ENCODE results near the gene SPTA1.

SPTA1 gene

DNA sequence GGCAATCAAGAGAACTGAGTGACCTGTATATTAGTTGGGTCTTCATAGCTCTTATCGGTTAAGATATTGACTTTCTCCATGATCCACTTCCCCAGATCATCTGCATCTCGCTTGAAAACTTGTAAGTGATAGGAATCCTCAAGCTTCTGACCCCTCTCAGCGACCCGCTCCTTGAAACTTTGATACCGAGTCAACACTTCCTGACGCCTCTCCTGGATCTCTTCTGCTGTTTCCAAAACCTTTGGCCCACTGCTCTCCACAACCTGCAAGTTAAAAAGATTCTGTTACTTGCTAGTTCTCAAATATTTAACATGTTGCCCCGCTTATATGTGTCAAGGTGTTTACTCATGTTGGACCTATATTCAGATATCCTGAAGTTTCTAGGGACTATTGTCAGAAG, 1.4 kb downstream of the SPTA1 start:
- DNase-seq (ENCODE audit: low spot score), result no peak

DNA sequence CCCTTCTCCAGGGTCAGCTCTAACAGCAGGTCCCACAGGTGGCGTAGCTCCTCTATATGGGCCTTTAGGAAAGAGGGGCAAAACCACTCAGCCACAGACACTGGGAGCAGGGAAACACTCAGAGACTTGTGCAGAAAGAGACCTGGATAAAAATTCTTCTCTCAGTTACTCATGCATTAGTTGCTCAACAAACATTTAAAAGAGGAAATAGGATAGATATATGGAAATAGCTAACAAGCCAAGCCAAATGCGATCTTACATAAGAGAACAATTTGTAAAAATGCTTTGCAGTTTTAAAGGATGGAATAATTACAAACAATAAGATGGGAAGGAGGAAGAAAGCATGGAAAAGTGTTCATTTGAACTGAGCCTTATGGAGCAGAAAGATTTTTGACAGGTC, 4.9 kb downstream of the SPTA1 start:
- DNase-seq (ENCODE audit: low spot score), result no peak

DNA sequence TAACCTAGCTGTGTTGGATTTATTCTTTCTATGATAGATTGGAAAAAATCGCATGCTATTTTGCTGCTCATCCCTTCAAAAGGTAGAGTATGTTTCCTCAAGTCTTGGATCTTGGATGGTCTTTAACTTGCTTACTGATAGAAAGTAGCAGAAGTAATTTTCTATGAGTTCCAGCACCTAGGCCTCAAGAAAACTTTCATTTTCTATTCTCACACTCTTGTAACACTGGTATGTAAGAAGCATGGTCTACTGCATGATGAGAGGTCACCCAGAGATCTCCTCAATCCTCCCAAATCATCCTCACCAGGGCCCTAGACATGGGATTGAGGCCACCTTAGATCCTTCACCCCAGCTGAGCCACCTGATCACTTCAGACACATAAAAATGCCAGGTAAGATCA, 7.2 kb downstream of the SPTA1 start:
- no peak for DNase-seq (ENCODE audit: low spot score)

DNA sequence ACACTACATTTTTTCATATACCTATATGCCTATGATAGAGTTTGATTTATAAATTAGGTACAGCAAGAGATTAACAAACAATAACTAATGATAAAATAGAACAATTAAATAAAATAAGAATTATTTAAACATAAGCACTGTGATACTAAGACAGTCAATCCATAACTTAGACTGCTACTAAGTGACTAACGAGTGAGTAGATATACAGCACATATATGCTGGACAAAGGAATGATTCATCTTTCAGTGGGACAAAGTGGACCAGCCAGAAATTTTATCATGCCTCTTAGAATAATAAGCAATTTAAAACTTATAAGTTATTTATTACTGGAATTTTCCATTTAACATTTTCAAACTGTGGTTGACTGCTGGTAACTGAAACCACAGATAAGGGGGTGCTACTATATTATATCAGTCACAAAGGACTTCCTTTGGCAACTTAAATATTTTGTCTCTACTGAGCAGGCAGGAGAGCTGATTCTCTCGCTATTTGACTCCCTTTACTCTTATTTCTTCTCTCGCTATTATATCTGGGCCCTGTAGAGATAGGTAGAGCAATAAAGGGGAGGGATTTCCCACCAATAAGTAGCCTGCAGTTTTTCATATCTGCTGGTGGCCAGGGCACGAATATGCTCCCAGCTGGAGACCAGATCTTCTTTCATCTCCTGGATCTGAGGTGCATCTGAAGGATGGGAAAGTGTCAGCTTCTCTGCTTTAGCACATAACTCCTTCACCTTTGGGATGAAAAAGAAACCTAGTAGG, 10.8 kb downstream of the SPTA1 start:
- no peak for DNase-seq (ENCODE audit: low spot score)

DNA sequence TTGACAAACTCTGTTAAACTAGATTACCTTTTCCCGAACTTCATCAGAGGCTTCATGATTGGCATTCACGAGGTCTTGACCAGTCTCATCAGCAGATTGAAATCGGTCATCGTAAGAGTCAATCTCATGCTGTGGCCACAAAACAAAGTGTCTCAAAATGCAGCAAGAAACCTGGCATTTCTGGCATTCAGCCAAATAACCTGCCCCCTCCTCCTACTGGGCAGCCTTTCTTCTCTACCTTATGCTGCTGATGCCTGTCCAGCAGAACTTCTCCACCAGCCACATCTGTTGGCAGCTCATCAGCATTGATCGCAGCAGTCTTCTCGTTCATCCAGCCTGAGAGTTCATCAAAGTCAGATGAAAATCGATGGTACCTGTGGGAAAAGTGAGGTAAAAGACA, 12.2 kb downstream of the SPTA1 start:
- no peak for DNase-seq (ENCODE audit: low spot score)

DNA sequence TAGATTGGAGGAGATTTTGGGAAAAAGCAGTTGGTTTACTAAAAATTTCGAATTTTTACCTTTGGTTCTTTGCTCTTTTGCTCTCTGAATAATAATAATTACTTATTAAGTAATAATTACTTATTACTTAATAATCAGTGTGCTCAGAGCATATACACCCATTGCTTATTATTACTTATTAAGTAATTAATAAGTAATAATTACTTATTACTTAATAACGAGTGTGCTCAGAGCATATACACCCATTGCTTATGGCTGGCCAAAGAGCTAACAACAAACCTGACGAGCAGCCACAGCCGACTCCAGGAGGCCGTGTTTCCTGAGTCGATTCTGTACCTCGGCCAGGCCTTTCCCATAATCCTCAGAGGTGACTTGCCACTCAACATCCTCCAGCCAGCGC, 20.5 kb downstream of the SPTA1 start:
- no peak for DNase-seq (ENCODE audit: low spot score)

DNA sequence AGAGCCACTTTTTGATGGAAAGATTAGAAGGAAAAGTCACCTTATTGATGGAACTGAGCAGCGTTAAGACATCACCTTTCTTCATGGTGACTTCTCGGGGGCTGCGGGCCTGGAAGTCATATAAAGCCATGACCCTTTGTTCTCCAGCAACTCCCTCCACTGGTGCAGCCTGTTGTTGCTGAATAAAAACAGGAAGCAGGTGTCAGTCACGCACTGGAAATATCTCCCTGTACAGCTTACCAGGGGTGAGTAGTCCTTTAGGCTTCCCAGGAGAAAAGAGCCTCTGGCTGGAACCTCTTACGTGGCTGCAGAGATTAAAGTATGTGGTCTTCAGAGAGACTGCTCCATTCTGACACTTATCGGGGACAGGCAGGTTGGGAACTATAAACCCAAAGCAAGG, 31.9 kb downstream of the SPTA1 start:
- no peak for DNase-seq (ENCODE audit: low spot score)

DNA sequence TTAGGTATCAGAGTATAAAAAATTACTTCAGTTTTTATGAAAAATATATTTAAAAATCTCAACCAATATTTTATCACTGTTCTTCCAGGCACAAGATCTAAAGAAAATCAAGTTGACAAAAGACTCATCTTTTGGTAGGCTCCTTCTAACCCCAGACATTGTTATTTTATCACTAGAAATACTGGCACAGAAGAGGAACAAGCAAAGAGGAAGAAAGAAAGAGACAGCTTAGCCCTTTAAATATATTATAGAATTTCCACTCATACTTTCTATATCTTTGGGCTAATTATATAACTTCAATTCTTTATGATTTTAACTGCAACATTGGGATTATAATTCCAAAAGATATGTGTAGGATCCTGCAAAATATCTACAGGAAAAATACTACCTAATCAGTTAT, 32.4 kb downstream of the SPTA1 start:
- no peak for DNase-seq (ENCODE audit: low spot score)

DNA sequence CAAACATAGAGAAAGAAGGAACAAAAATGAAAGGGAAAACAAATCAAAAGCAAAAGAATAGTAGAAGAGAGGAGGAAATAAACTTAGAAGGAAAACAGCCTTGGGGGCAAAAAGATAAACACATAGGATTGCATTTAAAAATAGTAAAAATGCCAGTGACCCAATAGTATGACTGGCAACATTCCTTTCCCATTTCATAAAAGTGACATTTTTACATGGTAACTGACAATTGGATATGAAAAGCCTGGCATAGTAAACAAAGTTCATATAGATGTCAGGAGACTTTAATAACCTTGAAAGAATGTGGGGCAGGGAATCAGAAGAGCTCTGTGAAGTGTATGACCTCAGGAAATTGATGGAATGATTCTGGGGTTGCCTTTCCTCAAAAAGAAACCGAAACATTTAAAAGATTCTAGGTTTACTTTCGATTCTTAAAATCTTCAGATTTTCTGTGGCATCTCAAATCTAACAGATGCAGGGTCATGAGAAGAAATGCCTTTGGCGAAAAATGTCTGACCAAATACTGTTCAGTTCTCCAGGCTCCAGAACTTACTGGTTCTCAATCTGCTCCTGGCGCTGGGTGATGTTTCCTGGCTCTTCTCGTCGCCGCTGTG, 33.7 kb downstream of the SPTA1 start:
- no peak for DNase-seq (ENCODE audit: low spot score)

DNA sequence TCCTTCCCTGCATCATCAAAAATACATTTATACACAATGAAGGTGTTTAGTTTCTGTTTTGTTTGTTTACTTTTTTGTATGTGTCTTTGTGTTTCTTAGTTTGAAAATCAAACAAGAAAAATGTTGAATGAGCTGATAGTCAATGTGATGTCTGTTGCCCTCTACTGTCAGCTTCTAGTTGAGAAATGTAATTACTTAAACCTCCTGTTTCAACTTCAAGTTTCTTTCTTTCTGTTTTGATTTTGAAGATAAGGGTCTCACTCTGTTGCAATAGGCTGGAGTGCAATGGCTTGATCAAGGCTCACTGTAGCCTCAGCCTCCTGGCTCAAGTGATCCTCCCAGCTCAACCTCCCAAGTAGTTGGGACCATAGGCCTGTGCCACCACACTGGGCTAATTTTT, 37.5 kb downstream of the SPTA1 start:
- no peak for DNase-seq (ENCODE audit: low spot score)

DNA sequence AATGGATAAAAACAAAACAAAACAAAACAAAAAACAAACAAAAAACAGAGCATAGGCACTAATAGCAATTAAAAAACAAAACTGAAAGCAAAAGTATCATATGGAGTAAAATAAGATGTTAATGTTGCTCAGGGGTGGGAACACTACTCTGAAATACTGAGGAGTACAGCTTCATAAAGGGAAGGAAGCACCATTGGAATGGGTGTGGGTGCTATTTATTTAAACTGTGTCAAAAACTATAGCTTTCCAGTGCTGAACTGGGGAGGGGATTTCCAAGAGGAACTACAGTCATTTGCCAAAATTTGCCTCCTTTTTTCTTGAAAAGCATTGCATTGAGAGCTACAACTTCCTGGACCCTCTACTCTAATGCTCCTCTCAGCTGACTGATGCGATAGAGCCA, 40.0 kb downstream of the SPTA1 start:
- DNase-seq (ENCODE audit: low spot score), result no peak

DNA sequence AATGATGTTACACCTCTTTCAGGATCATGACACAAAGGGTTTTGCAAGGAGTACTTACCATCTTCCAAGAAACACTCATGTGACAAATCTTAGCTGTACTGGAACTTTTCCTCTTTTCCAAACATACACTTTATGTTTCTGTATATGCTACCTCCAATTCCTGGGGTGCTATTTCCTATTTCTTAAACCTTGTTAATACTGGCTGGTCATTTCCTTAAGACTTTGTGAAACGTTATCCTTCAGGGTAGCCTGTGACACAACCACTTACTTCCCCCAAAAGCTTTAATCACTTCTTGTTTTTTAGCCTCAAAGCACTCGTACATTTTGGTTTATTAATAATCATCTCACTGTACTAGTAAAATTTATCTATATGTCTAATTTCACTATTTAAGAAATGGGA, 42.1 kb downstream of the SPTA1 start:
- DNase-seq (ENCODE audit: low spot score), result no peak

DNA sequence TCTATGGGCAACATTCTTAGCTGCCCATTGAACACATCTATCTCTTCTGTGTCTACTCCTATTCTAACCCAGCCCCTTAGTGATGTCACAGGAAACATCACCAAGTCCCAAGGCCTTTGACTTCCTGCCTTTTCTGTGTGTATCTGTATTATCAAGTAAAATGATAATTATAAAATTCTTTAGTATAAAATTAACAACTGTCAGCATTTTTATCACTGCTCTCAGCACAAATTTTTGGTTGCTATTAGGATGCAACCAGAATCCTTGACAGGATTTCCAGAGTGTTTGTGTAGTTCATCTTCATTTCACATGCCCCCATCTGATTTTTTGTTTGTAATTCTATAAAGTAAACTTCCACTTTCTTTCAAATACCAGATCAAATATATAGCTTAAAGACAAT, 47.6 kb downstream of the SPTA1 start:
- DNase-seq (ENCODE audit: low spot score), result no peak

DNA sequence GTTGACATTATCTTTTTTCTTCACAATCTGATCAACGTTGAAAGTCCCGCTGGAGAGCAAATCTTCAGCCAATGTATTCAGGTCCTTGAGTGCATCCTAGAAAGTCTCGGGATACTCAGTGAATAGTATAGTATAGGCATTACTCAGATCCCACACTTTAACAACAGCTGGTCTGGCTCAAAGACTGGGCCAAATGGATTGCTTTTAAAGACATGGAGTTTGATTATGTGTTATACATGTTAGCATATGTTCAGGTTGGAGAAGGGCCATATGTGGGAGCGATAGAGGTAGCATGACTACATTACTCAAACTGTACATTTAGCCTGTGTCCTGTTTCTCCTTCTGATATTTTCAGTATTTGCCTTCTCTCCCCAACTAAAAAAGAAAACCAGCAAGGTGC, 48.4 kb downstream of the SPTA1 start:
- DNase-seq (ENCODE audit: low spot score), result no peak

DNA sequence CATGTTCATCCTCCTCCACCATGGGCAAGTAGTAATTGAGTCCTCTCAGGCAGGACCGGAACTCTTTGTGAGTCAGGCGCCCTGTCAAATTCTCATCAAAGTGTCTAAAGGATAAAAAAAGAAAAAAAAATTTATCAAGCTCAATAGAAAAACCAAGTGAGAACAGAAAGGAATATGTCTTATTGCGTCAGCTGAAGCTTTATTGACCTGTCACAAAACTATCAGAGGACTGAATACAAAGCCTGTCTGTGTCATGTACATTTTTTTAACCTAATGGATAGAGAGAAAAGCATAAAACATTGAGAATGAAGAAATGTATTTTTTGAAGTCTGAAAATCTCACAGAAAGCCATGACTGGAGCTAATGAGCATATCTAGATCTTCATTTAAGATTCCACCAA, 72.8 kb downstream of the SPTA1 start:
- no peak for DNase-seq (ENCODE audit: low spot score)

DNA sequence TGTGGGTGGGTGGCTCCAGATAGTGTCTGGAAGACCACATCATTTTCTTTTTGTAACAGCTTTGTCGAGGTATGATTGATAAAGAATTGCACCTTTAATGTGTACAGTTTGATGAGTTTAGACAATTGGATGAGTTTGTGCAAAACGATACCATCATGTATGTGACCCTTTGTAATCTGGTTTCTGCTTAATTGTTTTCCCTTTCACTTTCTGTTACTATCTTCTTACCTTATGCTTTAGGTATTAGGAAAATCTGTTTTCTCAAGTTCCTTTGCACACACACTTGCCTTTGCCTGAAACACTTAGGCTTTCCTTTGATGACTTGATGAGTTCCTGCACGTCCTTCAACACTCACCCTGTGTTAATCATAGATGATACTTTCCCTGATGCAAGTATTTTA, 74.6 kb downstream of the SPTA1 start:
- no peak for DNase-seq (ENCODE audit: low spot score)

DNA sequence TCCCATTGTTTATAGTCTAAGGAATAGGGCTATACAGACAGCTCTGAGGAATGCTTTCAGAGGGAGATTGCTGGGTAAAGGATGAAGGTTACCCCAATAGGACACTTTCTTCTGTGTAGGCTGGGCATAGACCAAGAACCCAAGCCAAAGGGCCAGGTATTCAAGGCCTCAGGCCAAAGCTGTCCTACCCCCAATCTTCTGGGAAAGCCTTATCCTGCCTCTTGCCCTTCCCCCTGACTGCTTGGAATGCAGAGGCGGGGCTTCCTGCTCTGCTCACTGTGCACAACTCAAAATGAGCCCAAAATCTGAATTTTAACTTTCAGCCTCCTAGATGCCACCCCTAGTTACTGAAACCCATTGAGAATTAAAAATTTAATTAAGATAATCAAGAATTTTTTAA, 79.2 kb downstream of the SPTA1 start:
- no peak for DNase-seq (ENCODE audit: low spot score)

DNA sequence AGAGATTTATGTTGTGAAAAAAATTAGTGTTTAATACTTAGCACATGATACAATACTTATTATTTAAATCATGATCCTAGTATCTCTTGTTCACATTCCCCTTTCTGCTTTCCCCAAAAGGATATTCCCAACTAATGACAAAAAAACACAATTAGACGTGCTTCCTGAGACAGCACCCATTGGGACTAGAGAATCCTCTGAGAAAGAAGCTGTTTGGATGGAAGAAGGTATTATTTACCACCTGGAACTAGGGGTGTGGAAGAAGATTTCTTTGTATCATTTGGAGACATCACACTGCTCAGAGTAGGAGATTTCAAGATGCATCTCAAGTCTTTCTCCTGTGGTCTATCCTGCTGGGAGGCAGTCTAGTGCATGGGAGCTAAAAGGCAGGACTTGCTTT, 81.5 kb downstream of the SPTA1 start, which contains the start of gene OR10Z1:
OR10Z1 (plus strand) TSS at position 301 of the 400 bp plus-strand sequence. CDS start 1,171 bp downstream, outside the sequence.
- DNase-seq (ENCODE audit: low spot score), result no peak

DNA sequence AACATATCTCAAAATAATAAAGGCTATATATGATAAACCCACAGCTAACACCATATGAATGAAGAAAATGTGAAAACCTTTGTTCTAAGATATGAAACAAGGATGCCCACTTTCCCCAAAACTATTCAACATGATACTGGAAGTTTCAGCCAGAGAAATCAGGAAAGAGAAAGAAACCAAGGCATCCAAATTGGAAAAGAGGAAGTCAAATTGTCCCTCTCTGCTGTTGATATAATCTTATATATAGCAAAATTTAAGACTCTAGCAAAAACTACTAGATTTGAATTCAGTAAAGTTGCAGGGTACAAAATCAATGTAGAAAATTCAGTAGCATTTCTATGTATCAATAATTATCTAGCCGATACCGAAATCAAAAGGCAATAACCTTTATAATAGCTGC, 85.8 kb downstream of the SPTA1 start:
- no peak for DNase-seq (ENCODE audit: low spot score)

DNA sequence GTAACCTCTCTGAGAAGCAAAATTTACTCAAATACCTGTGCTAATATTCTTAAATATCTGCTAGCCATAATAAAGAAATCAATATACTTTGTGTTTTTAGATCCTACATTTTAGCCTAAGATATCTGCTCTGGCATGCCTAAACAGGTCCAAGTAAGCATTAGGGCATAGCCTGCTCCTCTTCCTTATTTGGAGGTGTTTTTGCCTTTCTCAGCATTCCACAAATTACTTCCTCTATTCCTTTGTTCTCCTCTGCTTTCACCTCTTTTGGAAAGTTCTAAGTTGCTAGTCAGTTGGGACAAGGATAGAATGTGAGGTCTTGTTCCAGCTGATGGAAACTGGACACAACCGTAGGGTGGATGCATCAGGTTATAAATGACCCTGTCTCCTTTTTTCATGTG, 99.6 kb downstream of the SPTA1 start:
- DNase-seq (ENCODE audit: low spot score), result no peak

DNA sequence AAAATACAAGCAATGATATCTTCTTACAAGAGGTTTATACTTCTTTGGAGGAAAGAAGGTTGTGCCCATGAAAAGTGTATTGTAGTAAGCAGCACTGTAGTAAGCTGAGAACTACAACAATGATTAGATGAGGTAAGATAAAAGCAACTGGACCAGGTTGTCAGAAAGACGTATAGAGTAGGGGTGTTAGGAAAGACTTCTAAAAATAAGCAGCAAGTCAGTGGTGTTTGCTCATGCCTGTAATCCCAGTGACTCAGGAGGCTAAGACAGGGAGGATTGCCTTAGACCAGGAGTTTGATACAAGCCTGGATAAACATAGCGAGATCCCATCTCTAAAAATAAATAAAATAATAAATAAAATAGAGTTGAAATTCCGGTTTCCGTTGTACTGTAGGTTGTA, 102.6 kb downstream of the SPTA1 start:
- DNase-seq (ENCODE audit: low spot score), result no peak

DNA sequence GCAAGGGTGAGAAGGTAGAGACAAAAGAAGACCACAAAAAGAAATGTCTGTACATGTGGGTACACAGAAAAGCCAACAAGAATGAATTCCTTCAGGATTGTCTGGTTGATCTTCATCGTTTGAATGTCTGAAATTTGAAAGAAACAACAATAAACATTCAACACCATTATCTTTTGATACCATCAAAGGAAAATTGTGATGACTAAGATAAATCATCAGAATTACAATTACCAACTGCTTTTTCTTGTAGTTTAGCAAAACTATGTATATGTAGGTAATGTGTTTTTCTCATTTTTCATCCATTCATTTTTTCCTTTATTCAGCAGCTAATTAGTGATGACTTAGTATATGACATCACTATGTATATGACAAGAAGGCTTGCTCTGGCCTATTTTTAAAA, 106.8 kb downstream of the SPTA1 start, which contains the start of gene OR10X1:
OR10X1 (minus strand) TSS at position 167 of the 400 bp plus-strand sequence; CDS start at position 167, 0 bp downstream.
- DNase-seq (ENCODE audit: low spot score), result no peak

DNA sequence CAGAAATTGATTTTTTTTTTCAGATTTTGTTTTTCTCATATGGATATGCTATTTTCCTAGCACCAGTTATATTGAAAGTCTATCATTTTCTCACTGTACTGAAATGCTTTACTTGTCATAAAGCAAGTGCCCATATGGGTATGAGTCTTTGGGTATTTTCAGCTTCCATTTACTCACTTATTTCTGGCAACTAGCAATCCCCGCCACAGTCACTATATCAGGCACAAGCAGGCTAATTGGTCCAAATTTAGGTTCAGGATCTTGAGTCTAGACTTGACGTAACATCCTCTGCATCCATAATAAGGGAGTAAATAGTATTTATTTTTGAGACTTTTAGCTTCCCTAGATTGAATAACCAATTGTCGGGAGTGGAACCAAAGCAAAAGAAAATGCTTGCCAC, 109.0 kb downstream of the SPTA1 start:
- DNase-seq (ENCODE audit: low spot score), result no peak

DNA sequence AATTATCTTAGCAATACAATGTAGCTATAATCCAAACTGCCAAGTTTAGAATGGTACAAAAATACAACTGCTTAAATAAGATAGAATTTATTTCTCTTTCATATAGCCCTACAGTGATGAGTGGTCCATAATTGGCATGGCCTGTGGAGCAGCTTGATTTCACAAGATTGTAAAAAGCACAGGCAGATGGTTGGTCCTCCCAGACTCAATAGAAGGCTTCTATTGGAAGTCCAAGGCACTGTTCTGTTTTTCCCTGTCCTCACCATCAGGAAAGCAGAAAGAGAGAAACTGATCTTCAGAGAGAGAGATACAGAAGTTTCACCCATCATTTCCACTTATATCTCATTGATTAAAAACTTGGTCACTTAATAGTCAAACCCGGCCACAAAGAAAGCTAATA, 114.3 kb downstream of the SPTA1 start:
- no peak for DNase-seq (ENCODE audit: low spot score)

Data from D341Med (cell line).